GM12878 (cell line): ENCODE measurements around the gene NUP50. TPM values are rescaled to one million over a fixed set of nuclear protein-coding genes. Genes with fewer than 3 reads are reported as not detected.

Source experiments
- ATAC-seq: fragments of 200-7000 bp; cut with Tn5 transposase; 3 replicates; pipeline ENCODE4 v1.9.1; 2020; ENCODE audit warnings: mild to moderate bottlenecking, moderate library complexity
- BruUV-seq: library from RNA; stranded (reverse); fragments of 400-500 nt; replicated peaks from 2 replicates; lab custom pipeline; 2021; lab: Mats Ljungman, UMichigan
- CTCF ChIA-PET: fragments of 300-600 bp; sonication (Branson Sonifier 250); formaldehyde crosslinking; extraction: SDS; loops from one replicate; lab custom pipeline; 2021; ENCODE audit warnings: inconsistent platforms; lab: Yijun Ruan, JAX
- POLR2A ChIA-PET: fragments of 350-600 bp; formaldehyde crosslinking; extraction: SDS; loops from one replicate; lab custom pipeline; 2021; ENCODE audit warnings: inconsistent platforms; lab: Charles Lee
- RAD21 ChIA-PET: fragments of 300-600 bp; sonication (Branson Sonifier 250); formaldehyde crosslinking; loops from one replicate; lab custom pipeline; 2023; ENCODE audit warnings: antibody characterized with exemption; ENCODE audit not compliant: unreplicated experiment; lab: Charles Lee
- SMC1A ChIA-PET: fragments of 300-600 bp; sonication (Branson Sonifier 250); formaldehyde crosslinking; loops from one replicate; lab custom pipeline; 2023; ENCODE audit not compliant: unreplicated experiment, uncharacterized antibody; lab: Charles Lee
- DNase-seq: peaks from one replicate; pipeline ENCODE4 v3.0.0-alpha.2; 2011; ENCODE audit warnings: low read depth, low spot score
- FAIRE-seq: peaks from 3 replicates; lab custom pipeline; 2011; peaks lifted over from hg19 to GRCh38; lab: Jason Lieb, UNC
- H2AFZ ChIP-seq: 2 replicates; pipeline ENCODE4 v1.6.0; 2011; ENCODE audit warnings: low read depth, low read length, control low read depth; ENCODE audit not compliant: control insufficient read depth
- H3K27ac ChIP-seq: 2 replicates; pipeline ENCODE4 v1.5.1; 2011; ENCODE audit warnings: control low read depth; ENCODE audit not compliant: control insufficient read depth, insufficient read depth
- H3K27me3 ChIP-seq, 2 experiments: replicated peaks in 1 of 2; 2 replicates each; pipeline versions ENCODE4 v1.6.0 to v1.6.1; 2011; ENCODE audit warnings: low read length in 1 of 2; ENCODE audit not compliant: control insufficient read depth in 2 of 2, insufficient read depth in 2 of 2
- H3K36me3 ChIP-seq, 2 experiments: 2 replicates each; pipeline ENCODE4 v1.5.1; 2011; ENCODE audit warnings: low read length in 1 of 2; ENCODE audit not compliant: control insufficient read depth in 2 of 2, insufficient read depth in 2 of 2
- H3K4me1 ChIP-seq: 2 replicates; pipeline ENCODE4 v1.6.1; 2011; ENCODE audit warnings: mild to moderate bottlenecking, low read length, moderate library complexity, mixed read lengths; ENCODE audit not compliant: control insufficient read depth, insufficient read depth
- H3K4me2 ChIP-seq: 2 replicates; pipeline ENCODE4 v1.6.0; 2011; ENCODE audit warnings: control low read depth; ENCODE audit not compliant: control insufficient read depth, insufficient read depth
- H3K4me3 ChIP-seq: fragments of 200-600 bp; sonication (generic); 2 replicates; pipeline ENCODE4 v1.5.1; 2016
- H3K79me2 ChIP-seq: 2 replicates; pipeline ENCODE4 v1.6.0; 2011; ENCODE audit warnings: low read length; ENCODE audit not compliant: control insufficient read depth, insufficient read depth
- H3K9ac ChIP-seq: 2 replicates; pipeline ENCODE4 v1.8.0; 2011; ENCODE audit warnings: low read length, control low read depth, mixed read lengths; ENCODE audit not compliant: control insufficient read depth, insufficient read depth
- H3K9me3 ChIP-seq: replicated peaks from 3 replicates; pipeline ENCODE4 v1.5.1; 2011; ENCODE audit warnings: mild to moderate bottlenecking, low read length; ENCODE audit not compliant: control insufficient read depth, insufficient read depth
- H4K20me1 ChIP-seq: 2 replicates; pipeline ENCODE4 v1.6.0; 2011; ENCODE audit not compliant: control insufficient read depth, insufficient read depth
- FOXM1 ChIP-seq: IDR thresholded peaks from 2 replicates; pipeline ENCODE4 v1.6.1; 2012; ENCODE audit warnings: low read depth, mild to moderate bottlenecking, inconsistent platforms, low read length, moderate library complexity
- HDGF ChIP-seq: fragments of 450-650 bp; IDR thresholded peaks from 2 replicates; pipeline ENCODE4 v1.6.1; 2016; ENCODE audit warnings: antibody characterized with exemption
- JUND ChIP-seq: IDR thresholded peaks from 2 replicates; pipeline ENCODE4 v1.6.1; 2012; ENCODE audit warnings: low read depth, mild to moderate bottlenecking, low read length, improper control_type of control experiment, moderate library complexity
- PKNOX1 ChIP-seq: fragments of 450-650 bp; IDR thresholded peaks from 2 replicates; pipeline ENCODE4 v1.6.1; 2016; ENCODE audit warnings: mild to moderate bottlenecking
- RAD51 ChIP-seq: fragments of 450-650 bp; IDR thresholded peaks from 2 replicates; pipeline ENCODE4 v1.6.1; 2016; ENCODE audit warnings: moderate library complexity, mild to moderate bottlenecking, inconsistent platforms
- TBL1XR1 ChIP-seq: IDR thresholded peaks from 2 replicates; pipeline ENCODE4 v1.6.1; 2012; ENCODE audit warnings: low read depth, low read length, improper control_type of control experiment
- WGBS: methylation state at CpG from one replicate; pipeline ENCODE4 v1.1.6; 2016; ENCODE audit warnings: low lambda C conversion rate; ENCODE audit not compliant: insufficient replicate concordance, insufficient coverage; ENCODE audit errors: missing lambda C conversion rate; 5-methylcytosine and 5-hydroxymethylcytosine counted together
- in situ Hi-C: fragments of 300-500 bp; cut with MboI; formaldehyde crosslinking; loops from 9 replicates; pipeline ENCODE4 v1.14.3; 2018; ENCODE audit warnings: mixed read lengths
- intact Hi-C: fragments of 100-400 bp; cut with micrococcal nuclease; formaldehyde crosslinking; loops from one replicate; pipeline ENCODE4 v1.14.2; 2022; ENCODE audit not compliant: unreplicated experiment
- polyA plus RNA-seq, 11 experiments: library from polyadenylated mRNA; depleted of rRNA in 4 of 11; unstranded in 6 of 11; stranded (reverse) in 5 of 11; fragments of >200 nt; fragmentation: Nextera tagmentation in 4 of 11; fragmentation: Illumina TruSeq in 1 of 11; extraction: Ambion mirVana in 4 of 11; extraction: Trizol in 1 of 11; gene quantifications; 1 replicate in 1 of 11; 2 replicates in 10 of 11; pipeline versions ENCODE4 v1.2.1 to v1.2.3, GENCODE V29; 2011 to 2016; ENCODE audit warnings: inconsistent platforms in 2 of 11, missing spikeins in 2 of 11, low read depth in 1 of 11
- total RNA-seq, 4 experiments: library from RNA; depleted of rRNA in 3 of 4; stranded (reverse); fragments of >200 nt in 3 of 4; fragmentation: Illumina TruSeq in 1 of 4; extraction: Trizol in 1 of 4; gene quantifications; 2 replicates each; pipeline versions ENCODE4 v1.2.1 to v1.2.3, GENCODE V29; 2013 to 2021

NUP50 gene
- total and polyA plus RNA-seq, 10 of the 15 experiments (the other 5 are each of a cell fraction or from before 2014, with no cell fraction given), result 36.8 to 125 (median 78.8) TPM

- TF ChIP-seq PKNOX1 (no peak), RAD51 (no peak), TBL1XR1 (no peak), FOXM1 (no peak)
Measured at GRCh38 chr22:45207981-45208664, 44.4 kb downstream of the NUP50 start (continued).

- Histone ChIP-seq H3K36me3 (peaks cover 5 to 31% of the 10 kb centered on the region in 2 experiments; a peak in 3 of 4 replicates), H2AFZ (no peak overlapping the region), H3K4me3 (no peak overlapping the region), H3K79me2 (peaks cover 3% of the 10 kb centered on the region), H3K4me2 (no peak overlapping the region), H3K9me3 (no peaks in the 10 kb centered on the region), H3K9ac (no peak overlapping the region), H3K27ac (no peak overlapping the region), H3K4me1 (peaks cover 5% of the 10 kb centered on the region), H4K20me1 (no peaks in the 10 kb centered on the region), H3K27me3 (no peaks in the 10 kb centered on the region)
- in situ Hi-C loops, result no loop called here
- no TSS peak for BruUV-seq
- DNase-seq, result no peak
- intact Hi-C loops, result no loop called here
- ChIA-PET SMC1A (interaction anchor here (1.0 kb wide), 2 partner anchors 16 to 44 kb away, joined by 3 read pairs; no protein-coding TSS in a partner anchor), CTCF (interaction anchor here (0.6 to 2.3 kb wide), 9 partner anchors 10 to 165 kb away, joined by 3 to 7 read pairs (median 3); no protein-coding TSS in a partner anchor), POLR2A (no interaction called here), RAD21 (no interaction called here)
- TF ChIP-seq HDGF (no peak), JUND (no peak)
- no peak for FAIRE-seq
- 85% methylated on average over 10 of the region's 10 CpGs for WGBS
- ATAC-seq, result no peak
Measured at GRCh38 chr22:45208696-45208992, 44.9 kb downstream of the NUP50 start.
